HL-60 (cell line): ENCODE results near the gene HNRNPL.
"Not testable (repeated sequence)": the region's sequence is repeated elsewhere in the genome, so short reads cannot be mapped to it uniquely, and the experiment has no call there.

Experiments
- DNase-seq, 2 experiments: peaks; one replicate each; pipeline ENCODE4 v3.0.0-alpha.2; 2010 to 2020; ENCODE audit warnings: low read depth in 1 of 2, low spot score in 1 of 2
- H3K27ac ChIP-seq: fragments of 250-450 bp; sonication (Bioruptor Pico); replicated peaks from 2 replicates; pipeline ENCODE4 v1.5.1; 2020; ENCODE audit warnings: mild to moderate bottlenecking, moderate library complexity
- H3K27me3 ChIP-seq: fragments of 250-450 bp; sonication (Bioruptor Pico); 2 replicates; pipeline ENCODE4 v1.5.1; 2021; ENCODE audit warnings: mild to moderate bottlenecking, moderate library complexity; ENCODE audit not compliant: insufficient read depth, poor library complexity, severe bottlenecking
- H3K4me3 ChIP-seq: replicated peaks from 2 replicates; pipeline ENCODE4 v1.5.1; 2011; ENCODE audit warnings: mild to moderate bottlenecking, control low read depth, low read length; ENCODE audit not compliant: insufficient read depth
- GABPA ChIP-seq: IDR thresholded peaks from 2 replicates; pipeline ENCODE4 v1.6.1; 2012; ENCODE audit warnings: low read depth
- POLR2AphosphoS5 ChIP-seq: IDR thresholded peaks from 2 replicates; pipeline ENCODE4 v1.6.1; 2012; ENCODE audit warnings: low read depth
- SPI1 ChIP-seq: IDR thresholded peaks from 2 replicates; pipeline ENCODE4 v1.6.1; 2012; ENCODE audit warnings: low read depth, mild to moderate bottlenecking, borderline replicate concordance
- TF ChIP-seq, protein P1 (sequence below): IDR thresholded peaks from 2 replicates; pipeline ENCODE4 v1.6.1; 2012; ENCODE audit warnings: low read depth; ENCODE audit not compliant: insufficient replicate concordance
- TF ChIP-seq, protein P2 (sequence below): IDR thresholded peaks from one replicate; pipeline ENCODE4 v1.5.1; 2011; ENCODE audit warnings: low read length, control low read depth, inconsistent platforms; ENCODE audit not compliant: insufficient read depth

HNRNPL gene

DNA sequence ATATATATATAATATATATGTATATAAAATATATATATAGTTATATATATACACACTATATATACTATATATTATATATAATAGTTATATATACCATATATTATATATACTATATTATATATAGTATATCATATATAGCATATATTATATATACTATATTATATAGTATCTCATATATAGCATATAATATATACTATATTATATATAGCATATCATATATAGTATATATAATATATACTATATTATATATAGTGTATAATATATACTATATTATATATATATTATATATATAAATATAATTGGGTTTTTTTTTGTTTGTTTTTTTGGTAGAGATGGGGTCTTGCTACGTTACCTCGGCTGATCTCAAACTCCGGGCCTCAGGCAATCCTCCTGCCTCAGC is 11.6 kb upstream of the HNRNPL start:
- TF ChIP-seq, protein P1, sequence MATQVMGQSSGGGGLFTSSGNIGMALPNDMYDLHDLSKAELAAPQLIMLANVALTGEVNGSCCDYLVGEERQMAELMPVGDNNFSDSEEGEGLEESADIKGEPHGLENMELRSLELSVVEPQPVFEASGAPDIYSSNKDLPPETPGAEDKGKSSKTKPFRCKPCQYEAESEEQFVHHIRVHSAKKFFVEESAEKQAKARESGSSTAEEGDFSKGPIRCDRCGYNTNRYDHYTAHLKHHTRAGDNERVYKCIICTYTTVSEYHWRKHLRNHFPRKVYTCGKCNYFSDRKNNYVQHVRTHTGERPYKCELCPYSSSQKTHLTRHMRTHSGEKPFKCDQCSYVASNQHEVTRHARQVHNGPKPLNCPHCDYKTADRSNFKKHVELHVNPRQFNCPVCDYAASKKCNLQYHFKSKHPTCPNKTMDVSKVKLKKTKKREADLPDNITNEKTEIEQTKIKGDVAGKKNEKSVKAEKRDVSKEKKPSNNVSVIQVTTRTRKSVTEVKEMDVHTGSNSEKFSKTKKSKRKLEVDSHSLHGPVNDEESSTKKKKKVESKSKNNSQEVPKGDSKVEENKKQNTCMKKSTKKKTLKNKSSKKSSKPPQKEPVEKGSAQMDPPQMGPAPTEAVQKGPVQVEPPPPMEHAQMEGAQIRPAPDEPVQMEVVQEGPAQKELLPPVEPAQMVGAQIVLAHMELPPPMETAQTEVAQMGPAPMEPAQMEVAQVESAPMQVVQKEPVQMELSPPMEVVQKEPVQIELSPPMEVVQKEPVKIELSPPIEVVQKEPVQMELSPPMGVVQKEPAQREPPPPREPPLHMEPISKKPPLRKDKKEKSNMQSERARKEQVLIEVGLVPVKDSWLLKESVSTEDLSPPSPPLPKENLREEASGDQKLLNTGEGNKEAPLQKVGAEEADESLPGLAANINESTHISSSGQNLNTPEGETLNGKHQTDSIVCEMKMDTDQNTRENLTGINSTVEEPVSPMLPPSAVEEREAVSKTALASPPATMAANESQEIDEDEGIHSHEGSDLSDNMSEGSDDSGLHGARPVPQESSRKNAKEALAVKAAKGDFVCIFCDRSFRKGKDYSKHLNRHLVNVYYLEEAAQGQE = no peak
- no peak for TF ChIP-seq SPI1
- TF ChIP-seq GABPA = no peak
- TF ChIP-seq POLR2AphosphoS5 = no peak
- TF ChIP-seq, protein P2, sequence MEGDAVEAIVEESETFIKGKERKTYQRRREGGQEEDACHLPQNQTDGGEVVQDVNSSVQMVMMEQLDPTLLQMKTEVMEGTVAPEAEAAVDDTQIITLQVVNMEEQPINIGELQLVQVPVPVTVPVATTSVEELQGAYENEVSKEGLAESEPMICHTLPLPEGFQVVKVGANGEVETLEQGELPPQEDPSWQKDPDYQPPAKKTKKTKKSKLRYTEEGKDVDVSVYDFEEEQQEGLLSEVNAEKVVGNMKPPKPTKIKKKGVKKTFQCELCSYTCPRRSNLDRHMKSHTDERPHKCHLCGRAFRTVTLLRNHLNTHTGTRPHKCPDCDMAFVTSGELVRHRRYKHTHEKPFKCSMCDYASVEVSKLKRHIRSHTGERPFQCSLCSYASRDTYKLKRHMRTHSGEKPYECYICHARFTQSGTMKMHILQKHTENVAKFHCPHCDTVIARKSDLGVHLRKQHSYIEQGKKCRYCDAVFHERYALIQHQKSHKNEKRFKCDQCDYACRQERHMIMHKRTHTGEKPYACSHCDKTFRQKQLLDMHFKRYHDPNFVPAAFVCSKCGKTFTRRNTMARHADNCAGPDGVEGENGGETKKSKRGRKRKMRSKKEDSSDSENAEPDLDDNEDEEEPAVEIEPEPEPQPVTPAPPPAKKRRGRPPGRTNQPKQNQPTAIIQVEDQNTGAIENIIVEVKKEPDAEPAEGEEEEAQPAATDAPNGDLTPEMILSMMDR = no peak
- Histone ChIP-seq H3K27me3 (no peaks in the 10 kb centered on the region), H3K27ac (no peak overlapping the region), H3K4me3 (no peak overlapping the region)
- DNase-seq = no peak

DNA sequence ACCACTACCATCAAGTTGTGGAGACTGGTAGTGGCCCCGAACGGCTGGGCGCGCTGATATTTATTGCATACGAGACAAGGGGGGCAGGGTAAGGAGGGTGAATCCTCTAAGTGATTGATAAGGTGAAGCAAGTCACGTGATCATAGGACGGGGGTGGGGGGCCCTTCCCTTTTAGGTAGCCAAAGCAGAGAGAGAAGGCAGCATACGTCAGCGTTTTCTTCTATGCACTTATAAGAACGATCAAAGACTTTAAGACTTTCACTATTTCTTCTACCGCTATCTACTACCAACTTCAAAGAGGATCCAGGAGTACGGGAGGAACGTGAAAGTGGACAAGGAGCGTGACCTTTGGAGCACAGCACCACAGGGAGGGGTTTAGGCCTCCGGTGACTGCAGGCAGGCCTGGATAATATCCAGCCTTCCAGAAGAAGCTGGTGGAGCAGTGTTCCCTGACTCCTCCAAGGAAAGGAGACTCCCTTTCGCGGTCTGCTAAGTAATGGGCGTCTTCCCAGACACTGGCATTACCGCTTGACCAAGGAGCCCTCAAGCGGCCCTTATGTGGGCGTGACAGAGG is 9.9 kb upstream of the HNRNPL start:
- H3K27me3 ChIP-seq, DNase-seq, H3K4me3 ChIP-seq, H3K27ac ChIP-seq: not testable (repeated sequence)

- Histone ChIP-seq H3K27ac (no peak overlapping the region), H3K4me3 (no peak overlapping the region), H3K27me3 (no peaks in the 10 kb centered on the region)
- DNase-seq = no peak
- TF ChIP-seq, protein P1 = no peak
- TF ChIP-seq GABPA = no peak
- no peak for TF ChIP-seq SPI1
- TF ChIP-seq, protein P2 = no peak
- TF ChIP-seq POLR2AphosphoS5 = no peak
Observed at GRCh38 chr19:38856813-38857212, 7.0 kb upstream of the HNRNPL start.

GRCh38 chr19:38855751-38856150 is 6.0 kb upstream of the HNRNPL start:
- H3K27ac ChIP-seq, H3K4me3 ChIP-seq, DNase-seq, H3K27me3 ChIP-seq: not testable (repeated sequence)

- not testable (repeated sequence) for H3K27me3 ChIP-seq, H3K27ac ChIP-seq, DNase-seq, H3K4me3 ChIP-seq
Observed at GRCh38 chr19:38854961-38855360, 5.2 kb upstream of the HNRNPL start.
